Nephron (organoid): ENCODE data around the gene CGB7.

Source experiments
- H3K27ac Mint-ChIP-seq, 3 experiments: 2 replicates each; pipeline ENCODE4 v1.8.0; 2020; ENCODE audit warnings: mixed read lengths in 3 of 3, mild to moderate bottlenecking in 2 of 3, moderate library complexity in 1 of 3
- H3K27me3 Mint-ChIP-seq: 2 replicates; pipeline ENCODE4 v1.8.0; 2021; ENCODE audit warnings: low read depth, mild to moderate bottlenecking, moderate library complexity, mixed read lengths
- H3K36me3 Mint-ChIP-seq: 2 replicates; pipeline ENCODE4 v1.8.0; 2020; ENCODE audit warnings: low read depth, mixed read lengths
- H3K4me1 Mint-ChIP-seq: 2 replicates; pipeline ENCODE4 v1.8.0; 2020; ENCODE audit warnings: mixed read lengths
- H3K4me3 Mint-ChIP-seq, 3 experiments: 2 replicates each; pipeline ENCODE4 v1.8.0; 2020; ENCODE audit warnings: mild to moderate bottlenecking in 3 of 3, mixed read lengths in 3 of 3, moderate library complexity in 2 of 3
- H3K9me3 Mint-ChIP-seq: 2 replicates; pipeline ENCODE4 v1.8.0; 2020; ENCODE audit warnings: mixed read lengths
- TF ChIP-seq, protein P1 (sequence below), 3 experiments: fragments of 200-600 bp; sonication (generic); IDR thresholded peaks; one replicate each; pipeline ENCODE4 v1.5.0; 2021; ENCODE audit warnings: antibody characterized with exemption in 3 of 3; ENCODE audit not compliant: unreplicated experiment in 3 of 3

Gene CGB7

DNA sequence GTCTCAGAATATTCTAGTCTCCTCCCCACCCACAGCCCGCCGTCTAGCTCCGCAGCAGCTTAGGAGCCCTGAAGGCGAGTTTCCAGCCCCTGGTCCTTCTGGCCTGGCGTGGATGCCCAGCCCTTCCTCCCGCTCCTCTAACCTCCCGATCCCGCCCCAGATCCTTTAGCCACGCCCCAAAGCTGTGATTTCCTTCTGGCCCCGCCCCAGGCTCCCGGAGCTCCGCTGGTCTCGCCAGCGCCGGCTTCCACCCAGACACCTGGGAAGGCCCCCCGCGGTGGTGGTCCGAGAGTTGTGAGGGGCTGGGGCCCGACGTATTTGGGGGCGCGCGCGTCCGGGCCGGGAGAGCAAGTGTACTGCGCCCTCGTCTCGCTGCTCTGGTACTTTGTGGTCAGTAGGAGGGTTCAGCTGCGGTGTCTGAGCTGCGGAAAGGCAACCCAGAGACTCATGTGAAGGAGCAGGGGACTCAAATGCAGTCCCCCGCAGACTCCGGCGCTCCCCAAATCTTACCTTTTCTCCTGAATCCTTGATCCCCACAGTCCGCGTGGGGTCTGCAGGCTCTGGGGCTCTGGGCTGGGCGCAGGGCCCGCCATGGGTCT, at the start of gene CGB7:
TSS of gene CGB7 (minus strand) at position 114 of the 599 bp plus-strand sequence. CDS start 2,374 bp downstream, outside the sequence.
- no peaks in the 10 kb centered on the region for H3K9me3 Mint-ChIP-seq
- no peaks in the 10 kb centered on the region for H3K36me3 Mint-ChIP-seq
- TF ChIP-seq, protein P1, sequence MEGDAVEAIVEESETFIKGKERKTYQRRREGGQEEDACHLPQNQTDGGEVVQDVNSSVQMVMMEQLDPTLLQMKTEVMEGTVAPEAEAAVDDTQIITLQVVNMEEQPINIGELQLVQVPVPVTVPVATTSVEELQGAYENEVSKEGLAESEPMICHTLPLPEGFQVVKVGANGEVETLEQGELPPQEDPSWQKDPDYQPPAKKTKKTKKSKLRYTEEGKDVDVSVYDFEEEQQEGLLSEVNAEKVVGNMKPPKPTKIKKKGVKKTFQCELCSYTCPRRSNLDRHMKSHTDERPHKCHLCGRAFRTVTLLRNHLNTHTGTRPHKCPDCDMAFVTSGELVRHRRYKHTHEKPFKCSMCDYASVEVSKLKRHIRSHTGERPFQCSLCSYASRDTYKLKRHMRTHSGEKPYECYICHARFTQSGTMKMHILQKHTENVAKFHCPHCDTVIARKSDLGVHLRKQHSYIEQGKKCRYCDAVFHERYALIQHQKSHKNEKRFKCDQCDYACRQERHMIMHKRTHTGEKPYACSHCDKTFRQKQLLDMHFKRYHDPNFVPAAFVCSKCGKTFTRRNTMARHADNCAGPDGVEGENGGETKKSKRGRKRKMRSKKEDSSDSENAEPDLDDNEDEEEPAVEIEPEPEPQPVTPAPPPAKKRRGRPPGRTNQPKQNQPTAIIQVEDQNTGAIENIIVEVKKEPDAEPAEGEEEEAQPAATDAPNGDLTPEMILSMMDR (IDR thresholded peaks at IDR 0.05; ENCODE audit: unreplicated experiment in 3 of 3) = no peak
- peaks cover 16% of the 10 kb centered on the region for H3K4me1 Mint-ChIP-seq
- H3K4me3 Mint-ChIP-seq = peak within 1 kb of the TSS; percentile 76 to 78 (median 77)
- H3K27ac Mint-ChIP-seq = no peak within 1 kb of the TSS
- H3K27me3 Mint-ChIP-seq = peaks cover 75% of the 10 kb centered on the region

DNA sequence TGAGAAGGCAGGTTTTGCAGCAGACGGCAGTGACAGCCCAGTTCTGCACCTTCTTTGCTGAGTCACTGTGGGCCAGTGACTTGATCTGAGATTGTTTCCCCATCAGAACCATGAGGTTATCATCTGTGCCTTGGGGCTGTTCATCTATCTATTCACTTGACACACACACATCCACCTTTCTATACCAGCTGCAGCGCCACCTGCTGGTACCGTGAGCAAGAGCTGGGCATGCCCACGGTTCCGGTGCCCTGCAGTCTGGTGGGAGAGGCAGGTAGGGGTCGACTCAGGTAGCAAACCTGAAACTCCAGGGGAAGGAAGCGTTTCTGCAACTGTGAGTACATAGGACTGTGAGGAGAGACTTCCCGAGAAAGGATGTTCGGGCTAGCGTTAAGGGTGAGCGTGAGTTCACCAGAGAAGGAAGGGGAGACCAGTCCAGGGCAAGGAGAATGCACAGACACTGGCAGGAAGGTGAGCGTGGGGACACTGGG, 49.1 kb upstream of the CGB7 start:
- TF ChIP-seq, protein P1 (IDR thresholded peaks at IDR 0.05; ENCODE audit: unreplicated experiment in 3 of 3) = peak; percentile 73 to 77 (median 76)
- peak overlapping the region in 2 of 3 experiments; percentile 7 to 56 for H3K27ac Mint-ChIP-seq
- peaks cover 17% of the 10 kb centered on the region for H3K4me1 Mint-ChIP-seq
- H3K27me3 Mint-ChIP-seq = no peaks in the 10 kb centered on the region
- H3K4me3 Mint-ChIP-seq = no peak overlapping the region
- peaks cover 51% of the 10 kb centered on the region for H3K36me3 Mint-ChIP-seq
- no peaks in the 10 kb centered on the region for H3K9me3 Mint-ChIP-seq

DNA sequence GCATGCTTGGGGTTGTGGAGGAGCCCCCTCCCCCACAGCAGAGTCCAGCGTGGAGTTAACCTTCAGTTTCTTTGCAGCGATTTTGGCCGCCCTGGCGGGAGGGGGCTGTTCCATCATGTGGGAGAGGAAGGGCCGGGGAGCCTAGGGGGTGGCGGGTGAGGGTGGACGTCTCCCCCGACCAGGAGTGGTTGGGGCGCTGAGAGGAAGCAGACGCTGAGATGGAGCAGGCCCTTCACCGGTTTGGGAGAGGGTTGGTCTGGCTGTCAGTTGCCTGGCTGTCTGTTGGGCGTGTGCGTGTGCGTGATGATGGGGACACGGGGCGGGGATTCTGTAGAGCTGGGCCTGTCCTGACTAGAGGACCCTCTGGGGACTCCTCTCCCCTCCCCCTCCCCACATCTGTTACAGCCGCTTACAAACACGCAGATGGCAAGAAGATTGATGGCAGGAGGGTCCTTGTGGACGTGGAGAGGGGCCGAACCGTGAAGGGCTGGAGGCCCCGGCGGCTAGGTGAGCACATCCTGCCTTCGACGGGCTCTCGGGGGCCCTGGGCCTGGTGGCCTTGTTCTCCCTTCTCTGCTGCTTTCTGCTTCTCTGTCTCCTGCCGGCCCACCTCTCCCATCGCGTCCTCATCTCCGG, 46.8 kb upstream of the CGB7 start:
- no peaks in the 10 kb centered on the region for H3K9me3 Mint-ChIP-seq
- peak overlapping the region; percentile 7 to 89 (median 67) for H3K27ac Mint-ChIP-seq
- TF ChIP-seq, protein P1 (IDR thresholded peaks at IDR 0.05; ENCODE audit: unreplicated experiment in 3 of 3) = no peak
- no peaks in the 10 kb centered on the region for H3K27me3 Mint-ChIP-seq
- peak overlapping the region in 2 of 3 experiments; percentile 43 to 54 for H3K4me3 Mint-ChIP-seq
- H3K4me1 Mint-ChIP-seq = peaks cover 12% of the 10 kb centered on the region
- H3K36me3 Mint-ChIP-seq = peaks cover 66% of the 10 kb centered on the region

DNA sequence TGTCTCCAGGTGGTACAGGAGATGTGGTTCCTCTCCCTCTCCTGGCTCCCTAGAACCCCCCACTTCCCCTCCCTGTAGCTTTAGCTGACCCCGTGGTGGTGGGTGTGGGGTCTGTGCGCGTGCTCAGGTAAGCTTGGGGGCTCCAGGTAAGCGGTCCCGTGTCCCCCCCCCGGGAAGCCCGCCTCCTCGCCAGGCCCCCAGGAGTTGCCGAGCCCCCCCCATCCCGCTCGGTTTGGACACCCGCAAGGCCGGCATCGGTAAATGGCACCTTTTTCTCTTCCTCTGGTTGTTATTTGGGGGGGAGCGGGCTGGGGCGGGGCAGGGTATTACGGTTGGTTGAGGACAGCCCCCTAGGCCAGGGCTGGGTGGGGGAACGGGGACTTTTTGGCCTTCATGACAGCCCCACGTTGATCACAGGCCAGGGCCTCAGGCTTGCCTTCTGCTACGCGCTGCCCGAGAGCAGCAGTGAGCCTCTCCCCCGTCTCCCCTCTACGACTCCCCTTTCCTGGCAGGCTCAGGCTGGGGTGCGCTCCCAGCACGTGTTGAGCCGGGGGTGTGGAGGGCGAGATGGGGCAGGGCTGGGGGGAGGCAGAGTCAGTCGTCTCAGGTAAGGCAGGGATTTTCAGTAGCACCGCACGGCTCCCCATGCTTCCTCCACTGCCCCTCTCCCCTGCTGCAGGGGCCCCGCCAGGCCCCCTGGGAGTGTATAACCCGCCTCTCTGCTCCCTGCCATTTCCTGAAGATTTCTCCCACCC, 46.0 kb upstream of the CGB7 start:
- Mint-ChIP-seq H3K9me3 (no peaks in the 10 kb centered on the region), H3K27ac (peak overlapping the region in 1 of 3 experiments; percentile 89), H3K27me3 (no peaks in the 10 kb centered on the region), H3K36me3 (peaks cover 66% of the 10 kb centered on the region), H3K4me1 (peaks cover 12% of the 10 kb centered on the region), H3K4me3 (peak overlapping the region in 1 of 3 experiments; percentile 54)
- TF ChIP-seq, protein P1 (IDR thresholded peaks at IDR 0.05; ENCODE audit: unreplicated experiment in 3 of 3) = no peak

DNA sequence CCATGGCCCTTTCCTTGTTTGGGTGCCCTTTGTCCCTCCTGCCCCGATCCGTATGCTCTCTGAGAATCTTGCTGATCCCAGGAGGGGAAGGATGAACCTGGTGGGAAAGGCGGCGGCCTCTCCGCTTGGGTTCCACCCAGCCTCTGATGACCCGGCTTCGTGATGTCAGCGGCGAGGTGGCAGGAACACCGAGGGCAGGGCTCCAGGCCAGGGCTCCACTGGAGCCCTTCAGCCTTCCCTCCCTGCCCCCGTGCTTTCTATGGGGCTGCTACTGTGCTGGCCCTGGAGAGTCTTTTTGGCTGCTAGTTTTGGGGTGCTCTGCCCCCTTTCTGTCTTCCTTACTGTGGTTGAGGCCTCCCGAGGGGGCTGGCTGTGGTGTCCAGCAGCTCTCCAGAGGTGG, 44.8 kb upstream of the CGB7 start:
- Mint-ChIP-seq H3K36me3 (peaks cover 72% of the 10 kb centered on the region), H3K27ac (peak overlapping the region in 1 of 3 experiments; percentile 81), H3K4me1 (peaks cover 12% of the 10 kb centered on the region), H3K9me3 (no peaks in the 10 kb centered on the region), H3K27me3 (no peaks in the 10 kb centered on the region), H3K4me3 (no peak overlapping the region)
- TF ChIP-seq, protein P1 (IDR thresholded peaks at IDR 0.05; ENCODE audit: unreplicated experiment in 3 of 3) = no peak
